ENCODE measurements around the gene P2RY6.

Gene P2RY6

GRCh38 chr11:73237471-73238290 lies 34.5 kb upstream of the P2RY6 start:
- no peak for DNase-seq

- no peak for DNase-seq
Observed at GRCh38 chr11:73239111-73239521, 33.0 kb upstream of the P2RY6 start.

- no peak for DNase-seq
Observed at GRCh38 chr11:73239571-73240189, 32.5 kb upstream of the P2RY6 start.

- DNase-seq: no peak
Observed at GRCh38 chr11:73240190-73240781, 31.9 kb upstream of the P2RY6 start.

- DNase-seq: no peak
Observed at GRCh38 chr11:73241300-73241699, 30.8 kb upstream of the P2RY6 start.

- peak; percentile 79 for DNase-seq
Observed at GRCh38 chr11:73242251-73243092, 29.7 kb upstream of the P2RY6 start.

- no peak for DNase-seq
Observed at GRCh38 chr11:73243093-73243485, 29.0 kb upstream of the P2RY6 start.

- no peak for DNase-seq
Observed at GRCh38 chr11:73244589-73245240, 27.4 kb upstream of the P2RY6 start.

- DNase-seq: no peak
Observed at GRCh38 chr11:73245461-73245860, 26.7 kb upstream of the P2RY6 start.

- DNase-seq: no peak
Observed at GRCh38 chr11:73246303-73246702, 25.8 kb upstream of the P2RY6 start.

GRCh38 chr11:73248526-73249185 lies 23.5 kb upstream of the P2RY6 start:
- no peak for DNase-seq

- DNase-seq: no peak
Observed at GRCh38 chr11:73249304-73249703, 22.8 kb upstream of the P2RY6 start.

GRCh38 chr11:73249853-73250783 lies 22.0 kb upstream of the P2RY6 start:
- DNase-seq: no peak

- DNase-seq: no peak
Observed at GRCh38 chr11:73252577-73253191, 19.5 kb upstream of the P2RY6 start.

- DNase-seq: no peak
Observed at GRCh38 chr11:73257342-73258103, 14.6 kb upstream of the P2RY6 start.

- no peak for DNase-seq
Observed at GRCh38 chr11:73258104-73259035, 13.8 kb upstream of the P2RY6 start.

- DNase-seq: no peak
Observed at GRCh38 chr11:73259406-73260126, 12.6 kb upstream of the P2RY6 start.

- DNase-seq: no peak
Observed at GRCh38 chr11:73260127-73260457, 12.0 kb upstream of the P2RY6 start.

Data from NCI-H1092 (cell line).